ENCODE data around the gene EXOSC5.

GRCh38 chr19:41392775-41393174 lies 4.4 kb downstream of the EXOSC5 start:
- TF ChIP-seq CTCF (IDR thresholded peaks at IDR 0.05; ENCODE audit: insufficient read depth, low read length, poor library complexity, severe bottlenecking) (no peak), EZH2phosphoT487 (conservative IDR thresholded peaks at IDR 0.05; ENCODE audit: low read length) (no peak)

All from SU-DHL-6 (cell line).